ENCODE data around the gene TRAM2.

GRCh38 chr6:52523378-52524142 lies 53.3 kb downstream of the TRAM2 start:
- TF ChIP-seq CTCF (IDR thresholded peaks at IDR 0.05) = no peak
- no peak for TF ChIP-seq POLR2A (IDR thresholded peaks at IDR 0.05)
